Calu3 (cell line): Measurements from ENCODE around the gene DNAJC4. TPM values are rescaled to one million over a fixed set of nuclear protein-coding genes. Genes with fewer than 3 reads are reported as not detected.

Experiments
- BruUV-seq: library from RNA; stranded (reverse); fragments of 400-500 nt; replicated peaks from 2 replicates; lab custom pipeline; 2021; lab: Mats Ljungman, UMichigan
- CTCF ChIA-PET: fragments of 300-600 bp; sonication (Branson Sonifier 250); formaldehyde crosslinking; loops from one replicate; lab custom pipeline; 2022; ENCODE audit warnings: antibody characterized with exemption; lab: Charles Lee
- DNase-seq: peaks from one replicate; pipeline ENCODE4 v3.0.0; 2022
- H3K27ac Mint-ChIP-seq: one replicate; pipeline ENCODE4 v1.8.0; 2022; ENCODE audit warnings: mixed read lengths; ENCODE audit not compliant: unreplicated experiment
- H3K27me3 Mint-ChIP-seq: one replicate; pipeline ENCODE4 v1.8.0; 2022; ENCODE audit warnings: mixed read lengths; ENCODE audit not compliant: unreplicated experiment
- H3K36me3 Mint-ChIP-seq: one replicate; pipeline ENCODE4 v1.8.0; 2022; ENCODE audit warnings: mild to moderate bottlenecking, moderate library complexity, mixed read lengths; ENCODE audit not compliant: insufficient read depth, unreplicated experiment
- H3K4me1 Mint-ChIP-seq: one replicate; pipeline ENCODE4 v1.8.0; 2022; ENCODE audit warnings: mild to moderate bottlenecking, low read depth, mixed read lengths; ENCODE audit not compliant: unreplicated experiment
- H3K4me3 Mint-ChIP-seq: one replicate; pipeline ENCODE4 v1.8.0; 2022; ENCODE audit warnings: mild to moderate bottlenecking, low read depth, moderate library complexity, mixed read lengths; ENCODE audit not compliant: unreplicated experiment
- H3K9me3 Mint-ChIP-seq: one replicate; pipeline ENCODE4 v1.8.0; 2022; ENCODE audit warnings: low read depth, mixed read lengths; ENCODE audit not compliant: unreplicated experiment
- CTCF ChIP-seq: fragments of 200-600 bp; IDR thresholded peaks from one replicate; pipeline ENCODE4 v1.8.0; 2022; ENCODE audit warnings: antibody characterized with exemption; ENCODE audit not compliant: unreplicated experiment
- intact Hi-C: fragments of 100-400 bp; cut with micrococcal nuclease; formaldehyde crosslinking; loops from one replicate; pipeline ENCODE4 v1.10.0; 2022; ENCODE audit not compliant: unreplicated experiment
- total RNA-seq: library from RNA; stranded (reverse); gene quantifications from 2 replicates; pipeline ENCODE4 v1.2.3, GENCODE V29; 2022

DNAJC4 gene
- total RNA-seq, 1 experiment from 2014 or later, result 26.6 TPM

GRCh38 chr11:64192434-64192833 is 37.9 kb upstream of the DNAJC4 start:
- Mint-ChIP-seq H3K36me3 (peaks cover 73% of the 10 kb centered on the region), H3K27me3 (no peaks in the 10 kb centered on the region), H3K4me1 (peaks cover 7% of the 10 kb centered on the region), H3K4me3 (no peak overlapping the region), H3K27ac (no peak overlapping the region), H3K9me3 (no peaks in the 10 kb centered on the region)
- CTCF ChIA-PET, result no interaction called here
- DNase-seq, result no peak
- no TSS peak for BruUV-seq
- intact Hi-C loops, result no loop called here
- no peak for TF ChIP-seq CTCF

- Mint-ChIP-seq H3K4me1 (no peaks in the 10 kb centered on the region), H3K9me3 (no peaks in the 10 kb centered on the region), H3K27ac (no peak overlapping the region), H3K27me3 (no peaks in the 10 kb centered on the region), H3K36me3 (peaks cover 82% of the 10 kb centered on the region), H3K4me3 (no peak overlapping the region)
- no TSS peak for BruUV-seq
- no peak for TF ChIP-seq CTCF
- intact Hi-C loops, result no loop called here
- CTCF ChIA-PET, result no interaction called here
- no peak for DNase-seq
Observed at GRCh38 chr11:64196626-64197025, 33.7 kb upstream of the DNAJC4 start.

- Mint-ChIP-seq H3K9me3 (no peaks in the 10 kb centered on the region), H3K4me1 (peaks cover 5% of the 10 kb centered on the region), H3K4me3 (no peak overlapping the region), H3K27ac (no peak overlapping the region), H3K27me3 (no peaks in the 10 kb centered on the region), H3K36me3 (peaks cover 93% of the 10 kb centered on the region)
- DNase-seq, result no peak
- no peak for TF ChIP-seq CTCF
- intact Hi-C loops, result no loop called here
- no TSS peak for BruUV-seq
- CTCF ChIA-PET, result interaction anchor here (0.7 kb wide), 1 partner anchor 27 kb away, joined by 4 read pairs; no protein-coding TSS in a partner anchor
Observed at GRCh38 chr11:64198511-64198910, 31.8 kb upstream of the DNAJC4 start.

GRCh38 chr11:64201543-64201942 is 28.8 kb upstream of the DNAJC4 start:
- TF ChIP-seq CTCF, result no peak

More at GRCh38 chr11:64201543-64201942, 28.8 kb upstream of the DNAJC4 start:
- Mint-ChIP-seq H3K27me3 (no peaks in the 10 kb centered on the region), H3K36me3 (peaks cover 93% of the 10 kb centered on the region), H3K27ac (peak overlapping the region; percentile 54), H3K9me3 (no peaks in the 10 kb centered on the region), H3K4me3 (no peak overlapping the region), H3K4me1 (peaks cover 9% of the 10 kb centered on the region)
- intact Hi-C loops, result no loop called here
- CTCF ChIA-PET, result no interaction called here
- BruUV-seq, result no TSS peak
- no peak for DNase-seq
